Glutamatergic neuron (in vitro differentiated cells): Measurements from ENCODE around the gene HPSE2. TPM values are rescaled to one million over a fixed set of nuclear protein-coding genes. Genes with fewer than 3 reads are reported as not detected.

ENCODE experiments used
- DNase-seq: peaks from one replicate; pipeline ENCODE4 v3.0.0; 2022
- H3K27ac Mint-ChIP-seq: one replicate; pipeline ENCODE4 v1.8.0; 2020; ENCODE audit warnings: mild to moderate bottlenecking, mixed read lengths, inconsistent platforms; ENCODE audit not compliant: unreplicated experiment
- H3K27me3 Mint-ChIP-seq: one replicate; pipeline ENCODE4 v1.8.0; 2020; ENCODE audit warnings: mild to moderate bottlenecking, moderate library complexity, mixed read lengths, inconsistent platforms; ENCODE audit not compliant: unreplicated experiment
- H3K36me3 Mint-ChIP-seq: one replicate; pipeline ENCODE4 v1.8.0; 2020; ENCODE audit warnings: mild to moderate bottlenecking, mixed read lengths, inconsistent platforms; ENCODE audit not compliant: unreplicated experiment
- H3K4me1 Mint-ChIP-seq: one replicate; pipeline ENCODE4 v1.8.0; 2020; ENCODE audit warnings: mild to moderate bottlenecking, low read depth, mixed read lengths, inconsistent platforms; ENCODE audit not compliant: unreplicated experiment
- H3K4me3 Mint-ChIP-seq: one replicate; pipeline ENCODE4 v1.8.0; 2020; ENCODE audit warnings: mild to moderate bottlenecking, mixed read lengths, inconsistent platforms; ENCODE audit not compliant: unreplicated experiment
- H3K9me3 Mint-ChIP-seq: one replicate; pipeline ENCODE4 v1.8.0; 2020; ENCODE audit warnings: mild to moderate bottlenecking, moderate library complexity, mixed read lengths, inconsistent platforms; ENCODE audit not compliant: unreplicated experiment
- total RNA-seq: library from RNA; stranded (reverse); fragmentation: NEBNext Ultra II Directional; extraction: Animal tissue kit (Norgen Biotek cat#: 25700); gene quantifications from one replicate; pipeline ENCODE4 v1.2.1, GENCODE V29; 2021; ENCODE audit not compliant: unreplicated experiment
- TF ChIP-seq, protein P1 (sequence below): fragments of 200-600 bp; sonication (generic); IDR thresholded peaks from one replicate; pipeline ENCODE4 v1.5.0; 2021; ENCODE audit not compliant: partially characterized antibody, unreplicated experiment

HPSE2 gene
- total RNA-seq, 1 donor from 2014 or later = not detected

DNA sequence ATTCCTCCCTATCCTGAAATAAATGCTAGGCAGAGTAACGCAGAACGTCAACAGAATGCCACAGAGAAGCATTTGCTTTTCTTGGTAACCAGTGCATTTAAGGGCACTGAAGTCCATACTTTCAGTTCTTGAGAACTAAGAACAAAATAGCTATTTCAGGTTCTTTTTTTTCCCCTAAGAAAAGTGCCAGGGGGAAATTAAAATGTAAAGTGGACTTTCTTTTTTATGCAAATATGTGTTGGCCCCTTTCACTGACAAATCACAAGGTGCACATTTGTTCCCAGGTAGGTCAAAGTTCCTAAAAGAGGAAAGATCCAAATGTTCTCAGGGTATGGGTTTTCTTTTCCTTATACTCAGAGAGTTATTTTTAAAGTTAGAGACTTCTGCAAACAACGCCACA is 151.5 kb downstream of the HPSE2 start:
- no peak for DNase-seq
- H3K27me3 Mint-ChIP-seq = no peaks in the 10 kb centered on the region
- TF ChIP-seq, protein P1, sequence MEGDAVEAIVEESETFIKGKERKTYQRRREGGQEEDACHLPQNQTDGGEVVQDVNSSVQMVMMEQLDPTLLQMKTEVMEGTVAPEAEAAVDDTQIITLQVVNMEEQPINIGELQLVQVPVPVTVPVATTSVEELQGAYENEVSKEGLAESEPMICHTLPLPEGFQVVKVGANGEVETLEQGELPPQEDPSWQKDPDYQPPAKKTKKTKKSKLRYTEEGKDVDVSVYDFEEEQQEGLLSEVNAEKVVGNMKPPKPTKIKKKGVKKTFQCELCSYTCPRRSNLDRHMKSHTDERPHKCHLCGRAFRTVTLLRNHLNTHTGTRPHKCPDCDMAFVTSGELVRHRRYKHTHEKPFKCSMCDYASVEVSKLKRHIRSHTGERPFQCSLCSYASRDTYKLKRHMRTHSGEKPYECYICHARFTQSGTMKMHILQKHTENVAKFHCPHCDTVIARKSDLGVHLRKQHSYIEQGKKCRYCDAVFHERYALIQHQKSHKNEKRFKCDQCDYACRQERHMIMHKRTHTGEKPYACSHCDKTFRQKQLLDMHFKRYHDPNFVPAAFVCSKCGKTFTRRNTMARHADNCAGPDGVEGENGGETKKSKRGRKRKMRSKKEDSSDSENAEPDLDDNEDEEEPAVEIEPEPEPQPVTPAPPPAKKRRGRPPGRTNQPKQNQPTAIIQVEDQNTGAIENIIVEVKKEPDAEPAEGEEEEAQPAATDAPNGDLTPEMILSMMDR = no peak
- peaks cover 2% of the 10 kb centered on the region for H3K9me3 Mint-ChIP-seq
- H3K36me3 Mint-ChIP-seq = no peaks in the 10 kb centered on the region
- H3K27ac Mint-ChIP-seq = no peak overlapping the region
- no peak overlapping the region for H3K4me3 Mint-ChIP-seq
- H3K4me1 Mint-ChIP-seq = no peaks in the 10 kb centered on the region

DNA sequence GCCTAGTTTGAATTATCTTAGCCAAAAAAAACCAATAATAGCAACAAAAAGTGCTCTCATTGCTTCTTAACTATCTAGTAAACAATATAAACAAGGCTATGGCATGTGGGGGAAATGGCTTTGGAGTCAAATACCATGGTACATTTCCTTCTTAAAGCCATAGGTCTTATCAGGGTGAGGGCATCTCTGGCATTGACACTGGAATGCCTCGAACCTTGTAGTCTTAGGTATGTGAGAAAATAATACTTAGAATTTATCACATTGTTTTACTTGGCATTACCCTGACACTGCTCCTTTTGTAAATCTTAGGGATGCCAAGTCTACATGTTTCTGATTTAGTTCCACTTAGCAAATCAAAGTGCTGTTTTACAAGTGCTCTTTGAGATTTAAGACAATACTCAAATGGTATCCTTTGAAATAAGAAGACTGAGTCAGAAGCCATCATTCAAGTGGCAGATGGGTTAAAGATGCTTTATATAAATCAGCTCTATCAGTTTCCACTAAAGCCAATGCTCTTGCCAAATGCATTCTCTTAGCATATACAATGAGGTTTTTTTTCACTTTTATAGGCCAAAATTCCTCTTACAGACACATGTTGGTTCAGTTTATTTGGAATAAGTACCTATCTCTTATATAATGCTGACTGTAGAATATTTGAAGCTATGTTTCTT is 155.2 kb downstream of the HPSE2 start:
- H3K4me1 Mint-ChIP-seq = no peaks in the 10 kb centered on the region
- no peak overlapping the region for H3K27ac Mint-ChIP-seq
- H3K4me3 Mint-ChIP-seq = no peak overlapping the region
- H3K9me3 Mint-ChIP-seq = no peaks in the 10 kb centered on the region
- no peaks in the 10 kb centered on the region for H3K27me3 Mint-ChIP-seq
- no peak for DNase-seq
- TF ChIP-seq, protein P1 = no peak
- H3K36me3 Mint-ChIP-seq = no peaks in the 10 kb centered on the region

DNA sequence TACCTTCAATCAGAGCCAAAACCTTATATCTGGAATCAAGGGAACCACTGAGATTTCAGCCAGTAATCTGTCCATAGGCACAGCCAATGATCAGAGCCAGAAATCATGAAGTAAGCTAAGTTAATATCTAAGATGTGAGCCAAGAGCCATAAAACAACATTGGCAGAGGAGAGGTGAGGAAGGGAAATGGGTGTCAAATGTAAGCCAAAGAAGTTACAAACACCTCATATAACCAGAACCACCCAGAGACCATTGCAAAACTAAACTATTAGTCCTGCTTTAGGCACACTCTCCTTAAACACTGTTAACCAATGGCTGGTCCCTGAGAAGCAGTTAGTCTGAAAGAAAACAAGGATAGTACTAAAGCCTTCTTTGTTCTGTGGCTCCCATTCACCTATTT is 173.1 kb downstream of the HPSE2 start:
- TF ChIP-seq, protein P1 = no peak
- no peaks in the 10 kb centered on the region for H3K36me3 Mint-ChIP-seq
- no peak overlapping the region for H3K4me3 Mint-ChIP-seq
- H3K27me3 Mint-ChIP-seq = no peaks in the 10 kb centered on the region
- DNase-seq = no peak
- H3K4me1 Mint-ChIP-seq = no peaks in the 10 kb centered on the region
- H3K27ac Mint-ChIP-seq = no peak overlapping the region
- H3K9me3 Mint-ChIP-seq = no peaks in the 10 kb centered on the region

DNA sequence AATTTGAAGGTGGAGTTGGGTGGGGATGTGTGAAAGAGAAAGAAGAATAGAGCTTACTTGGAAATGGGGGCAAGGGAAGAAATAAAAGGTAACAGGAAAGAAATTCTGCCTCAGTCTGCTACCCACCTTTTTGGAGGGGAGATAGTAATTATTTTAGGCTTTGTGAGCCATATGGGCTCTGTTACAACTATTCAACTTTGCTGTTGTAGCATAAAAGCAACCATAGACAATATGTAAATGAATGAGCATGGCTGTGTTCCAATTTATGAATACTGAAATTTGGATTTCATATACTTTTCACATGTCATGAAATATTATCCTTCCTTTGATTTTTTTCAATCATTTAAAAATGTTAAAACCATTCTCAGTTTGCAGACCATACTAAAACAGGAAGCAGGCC is 176.9 kb downstream of the HPSE2 start:
- no peak for DNase-seq
- Mint-ChIP-seq H3K27me3 (no peaks in the 10 kb centered on the region), H3K36me3 (no peaks in the 10 kb centered on the region), H3K4me3 (no peak overlapping the region), H3K4me1 (no peaks in the 10 kb centered on the region), H3K27ac (no peak overlapping the region), H3K9me3 (no peaks in the 10 kb centered on the region)
- TF ChIP-seq, protein P1 = no peak

DNA sequence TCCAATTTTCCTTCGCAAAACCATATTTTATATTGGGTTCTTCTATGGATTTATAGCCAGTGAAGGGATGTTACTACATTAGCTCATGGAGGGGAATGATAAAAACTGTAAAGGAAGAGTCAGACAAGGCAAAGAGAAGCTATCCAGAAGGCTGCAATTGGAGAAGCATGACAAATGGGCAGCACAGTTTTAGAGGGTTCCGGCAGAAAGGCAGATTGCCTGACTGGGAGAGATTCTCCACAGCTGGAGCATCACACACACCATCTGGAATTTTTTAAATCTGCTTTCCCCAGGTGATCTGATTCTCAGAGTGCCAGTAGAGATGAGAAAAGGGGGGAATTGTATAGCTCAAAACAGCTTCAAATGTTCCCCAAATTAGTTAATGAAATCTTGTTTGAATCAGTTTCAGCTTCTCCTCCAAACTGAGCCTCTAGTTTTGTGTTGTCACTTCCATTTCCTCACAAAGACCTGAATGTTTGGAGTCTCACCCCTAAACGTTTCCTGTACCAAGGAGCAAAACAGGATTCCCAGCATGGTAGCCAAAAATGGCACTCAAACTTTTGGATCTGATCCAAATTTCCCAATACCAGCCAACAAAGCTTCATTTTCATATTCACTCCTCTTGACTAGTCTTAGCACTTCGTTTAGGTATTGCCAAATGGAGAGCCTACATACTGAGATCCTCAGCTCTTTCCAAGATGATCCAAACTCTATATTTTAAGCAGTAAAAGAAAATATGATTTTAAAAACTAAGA is 177.5 kb downstream of the HPSE2 start:
- TF ChIP-seq, protein P1 = no peak
- Mint-ChIP-seq H3K9me3 (no peaks in the 10 kb centered on the region), H3K36me3 (no peaks in the 10 kb centered on the region), H3K27me3 (no peaks in the 10 kb centered on the region), H3K4me1 (no peaks in the 10 kb centered on the region), H3K27ac (no peak overlapping the region), H3K4me3 (no peak overlapping the region)
- no peak for DNase-seq
